NCI-H2227 (cell line): ENCODE data around the gene COL1A1.

ENCODE experiments used
- DNase-seq: peaks from one replicate; lab custom pipeline; 2025; ENCODE audit not compliant: unreplicated experiment; lab: John Stamatoyannopoulos, UW

Gene COL1A1

DNA sequence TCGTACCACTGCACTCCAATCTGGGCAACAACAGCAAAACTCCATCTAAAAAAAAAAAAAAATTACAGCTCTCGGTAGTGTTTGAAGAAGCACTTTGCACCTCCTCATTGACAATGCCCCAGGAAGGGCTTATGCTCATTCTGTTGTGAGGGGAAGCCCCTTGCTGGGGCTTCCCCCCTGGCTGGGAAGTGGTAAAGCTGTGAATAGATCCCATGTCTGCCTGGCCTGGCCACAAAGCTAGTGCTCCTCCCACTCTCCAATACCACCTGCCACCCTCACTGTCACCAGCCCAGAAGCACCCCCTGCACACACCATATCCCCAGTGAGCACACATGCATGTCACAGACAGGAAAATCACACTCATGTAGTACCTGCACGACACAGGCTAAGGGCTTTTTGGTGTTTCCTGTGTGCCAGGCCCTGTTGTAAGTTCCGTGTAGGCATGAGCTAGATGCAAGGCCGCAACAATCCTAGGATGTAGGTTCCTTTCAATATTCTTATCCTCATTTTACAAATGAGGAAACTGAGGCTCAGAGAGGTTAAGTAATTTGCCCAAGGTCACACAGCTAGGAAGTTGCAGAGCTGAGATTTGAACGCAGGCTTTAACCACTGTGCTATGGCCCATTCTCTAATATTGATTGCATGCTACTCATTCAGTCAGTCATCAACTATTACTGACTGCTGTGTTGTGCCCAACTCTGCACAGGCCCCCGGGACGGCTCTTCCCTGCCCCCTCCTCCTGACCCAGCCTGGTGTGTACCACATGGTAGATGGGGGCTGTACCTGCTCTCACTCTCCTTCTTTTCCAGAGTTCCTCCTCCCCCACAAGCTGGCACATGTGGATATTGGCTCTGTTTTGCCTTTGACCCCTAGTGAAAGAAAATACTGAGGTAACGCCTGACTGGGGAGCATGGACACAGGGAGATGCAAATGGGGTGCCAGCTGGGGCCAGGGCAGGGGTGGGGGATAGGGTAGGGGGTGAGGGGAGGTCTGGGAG is 11.9 kb upstream of the COL1A1 start:
- DNase-seq: peak; percentile 40

DNA sequence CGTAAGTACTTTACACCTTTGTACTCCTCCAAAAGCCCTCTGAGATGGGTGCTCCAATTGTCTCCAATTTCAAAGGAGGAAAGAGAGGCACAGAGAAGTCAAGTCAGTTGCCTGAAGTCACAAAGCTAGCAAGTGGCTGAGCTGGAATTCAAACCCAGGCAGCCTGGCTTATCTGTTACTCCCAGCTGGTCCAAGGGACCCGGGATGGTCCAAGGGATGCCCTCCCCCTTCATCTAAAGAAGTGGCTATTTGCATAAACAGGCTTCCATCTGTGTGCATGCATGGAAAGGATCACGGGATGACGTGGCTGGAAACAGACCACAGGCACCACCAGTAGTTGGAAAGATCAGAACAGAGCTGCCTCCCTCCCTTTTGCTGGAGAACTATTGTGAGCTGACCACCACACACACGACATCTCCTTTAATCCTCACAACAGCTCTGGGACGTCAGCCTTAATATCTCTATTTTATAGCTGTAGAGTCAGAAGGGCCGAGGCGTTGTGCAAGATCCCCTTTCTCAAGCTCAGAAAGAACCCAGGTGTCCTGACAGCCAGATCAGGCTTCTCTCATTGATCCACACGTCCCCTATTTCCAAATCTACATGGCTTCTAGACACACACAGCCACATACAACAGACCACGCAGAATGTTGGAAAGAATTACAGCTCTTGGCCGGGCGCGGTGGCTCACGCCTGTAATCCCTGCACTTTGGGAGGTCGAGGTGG is 10.9 kb upstream of the COL1A1 start:
- no peak for DNase-seq

DNA sequence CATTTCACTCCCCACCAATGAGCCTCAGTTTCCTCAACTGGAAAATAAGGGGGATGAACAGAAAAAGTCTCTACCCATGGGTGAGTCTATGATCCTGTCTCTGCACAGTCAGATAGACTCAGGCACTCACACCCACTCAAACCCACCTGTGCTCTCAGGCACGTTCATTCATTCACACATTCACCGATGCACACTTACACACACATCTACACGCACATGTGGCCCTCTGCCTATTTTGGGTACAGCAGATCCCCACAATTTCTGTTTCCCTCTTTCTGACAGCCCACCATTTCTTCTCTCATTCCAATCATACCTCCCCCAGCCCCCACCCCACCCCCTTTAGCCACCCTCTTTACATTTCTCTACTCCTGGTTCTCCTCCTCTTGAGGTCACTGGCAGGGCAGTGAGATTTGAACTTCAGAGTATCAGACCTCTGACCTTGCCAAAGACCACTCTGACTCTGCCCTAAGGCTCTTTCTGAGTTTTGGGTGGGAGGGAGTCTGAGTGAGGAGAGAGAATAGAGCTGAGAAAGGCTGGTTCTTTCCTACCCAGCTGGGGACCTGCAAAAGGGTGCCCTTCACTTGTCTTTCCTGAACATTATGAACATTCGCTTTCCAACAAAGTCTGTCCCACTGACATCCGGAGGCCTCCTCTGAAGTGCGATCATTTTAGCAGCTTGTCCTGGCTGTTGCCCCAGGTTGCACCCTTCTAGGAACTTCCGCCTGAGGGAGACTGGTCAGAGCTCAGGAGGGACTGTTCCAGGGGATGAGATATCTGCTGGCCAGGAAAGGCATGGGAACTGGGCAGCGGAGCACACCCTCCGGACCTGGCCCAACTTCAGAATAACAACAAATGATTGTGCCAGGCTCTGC is 10.1 kb upstream of the COL1A1 start:
- no peak for DNase-seq

DNA sequence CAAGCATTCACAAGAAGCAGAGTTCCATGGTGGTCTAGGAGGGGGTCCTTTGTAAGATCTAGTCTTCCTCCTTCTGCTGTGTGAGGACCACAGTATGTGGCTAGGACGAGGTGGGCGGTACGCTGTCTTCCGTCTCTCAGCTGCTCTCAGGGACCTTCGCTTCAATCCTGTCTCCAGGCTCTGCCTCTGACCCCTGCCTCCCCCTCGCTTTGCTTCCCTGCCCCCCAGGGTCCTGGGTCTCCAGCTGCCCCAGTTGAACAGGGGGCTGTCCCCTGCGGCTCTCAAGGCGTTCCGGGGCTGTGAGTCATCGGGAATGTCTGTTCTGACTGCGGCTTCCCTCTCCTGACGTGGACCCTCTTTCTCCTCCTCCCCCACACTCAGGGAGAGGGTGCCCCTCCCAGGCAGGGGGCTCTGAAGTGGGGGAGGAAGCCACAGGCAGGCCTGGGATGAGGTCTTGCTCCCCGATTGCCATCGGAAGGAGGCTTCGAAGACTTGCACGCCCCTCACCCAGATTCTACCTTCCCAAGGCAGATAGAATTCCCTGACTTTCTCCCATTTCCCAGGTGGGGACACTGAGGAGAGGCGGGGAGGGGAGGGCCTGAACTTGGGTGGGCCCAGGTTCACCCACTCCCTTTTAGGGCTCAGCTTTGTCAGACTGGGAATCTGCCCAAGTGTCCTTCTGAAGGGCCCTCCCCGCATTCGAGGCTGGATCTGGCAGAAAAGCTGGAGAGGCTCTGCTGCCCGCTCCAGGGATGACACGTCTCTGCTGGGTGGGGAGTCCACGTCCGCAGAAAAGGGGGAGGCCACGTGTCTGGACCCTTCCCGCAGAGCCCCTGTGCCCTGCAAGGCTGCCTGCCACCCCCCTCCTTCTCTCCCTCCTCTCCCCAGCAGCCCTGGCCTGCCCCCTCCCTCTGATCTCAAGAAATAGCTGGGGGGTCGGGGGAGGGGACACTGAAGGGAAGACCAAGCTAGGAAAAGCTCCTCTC is 9.1 kb upstream of the COL1A1 start:
- no peak for DNase-seq

DNA sequence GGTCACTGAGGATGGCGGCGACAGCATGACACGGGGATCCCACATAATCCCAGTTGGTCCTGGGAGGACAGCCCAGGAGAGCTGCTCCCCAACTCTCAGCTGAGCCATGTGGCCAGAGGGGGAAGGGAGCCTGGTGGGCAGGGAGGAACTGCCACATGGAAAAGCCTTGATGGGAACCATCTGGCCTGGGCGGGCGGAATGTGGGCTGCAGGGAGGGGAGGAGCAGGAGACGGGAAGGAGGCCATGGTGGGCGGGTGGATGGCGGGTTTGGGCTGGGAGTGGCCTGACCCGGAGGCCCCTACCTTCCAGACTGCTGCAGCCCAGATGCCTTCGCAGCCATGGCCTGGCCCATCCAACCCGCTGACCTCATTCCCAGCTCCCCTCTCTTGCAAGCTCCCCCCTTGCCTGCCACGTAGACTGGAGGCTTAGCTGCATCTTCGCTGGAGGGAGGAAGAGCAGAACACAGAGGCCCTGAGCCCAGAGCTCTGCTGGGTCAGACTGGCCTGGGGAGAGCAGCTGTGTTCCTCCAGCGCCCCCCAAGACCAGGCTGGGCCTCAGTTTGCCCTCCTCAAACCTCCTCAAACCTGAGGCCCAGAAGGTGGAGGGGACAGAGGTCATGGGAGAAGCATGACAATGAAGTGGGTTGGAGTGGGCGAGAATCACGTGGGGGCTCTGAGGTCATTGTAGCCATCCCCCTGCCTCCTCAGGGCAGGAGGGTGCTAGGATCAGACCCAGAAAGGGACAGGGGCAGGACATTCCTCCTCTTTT is 8.2 kb upstream of the COL1A1 start:
- no peak for DNase-seq

DNA sequence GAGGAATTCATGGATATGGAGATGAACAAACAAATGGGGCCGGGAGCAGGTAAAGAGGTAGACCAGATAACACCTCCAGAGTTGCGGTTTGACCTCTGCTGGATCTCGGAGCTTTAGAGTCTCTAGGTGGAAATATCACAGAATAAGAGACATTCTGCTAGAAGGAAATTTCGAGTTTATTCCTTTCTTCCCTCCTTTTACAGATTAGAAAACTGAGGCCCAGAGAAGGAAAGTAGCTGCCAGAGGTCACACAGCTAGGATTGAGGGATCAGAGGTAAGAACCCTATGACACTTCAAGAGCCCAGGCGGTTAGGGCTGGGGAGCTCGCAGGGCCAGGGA is 7.7 kb upstream of the COL1A1 start:
- DNase-seq: no peak

DNA sequence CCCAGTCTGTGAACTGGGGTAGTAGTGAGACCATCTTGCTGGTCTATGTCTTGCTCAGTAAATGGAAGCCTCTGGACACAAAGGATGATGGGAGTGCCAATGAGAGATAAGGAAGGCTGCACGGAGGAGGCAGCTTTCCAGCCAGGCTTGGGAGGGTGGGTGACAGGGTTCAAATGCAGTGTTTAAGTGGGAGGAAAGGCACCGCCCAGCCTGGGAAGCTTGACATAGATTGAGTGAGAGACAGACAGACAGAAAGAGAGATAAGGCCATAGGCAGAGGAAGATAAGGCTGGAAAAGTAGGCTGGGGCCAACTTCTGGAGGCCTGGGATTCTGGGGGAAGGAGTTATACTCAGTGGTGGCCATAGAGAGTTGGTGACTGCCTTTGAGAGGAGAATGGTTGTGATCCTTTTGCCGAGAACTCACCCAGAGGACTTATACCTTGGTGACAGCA is 7.2 kb upstream of the COL1A1 start:
- DNase-seq: no peak

DNA sequence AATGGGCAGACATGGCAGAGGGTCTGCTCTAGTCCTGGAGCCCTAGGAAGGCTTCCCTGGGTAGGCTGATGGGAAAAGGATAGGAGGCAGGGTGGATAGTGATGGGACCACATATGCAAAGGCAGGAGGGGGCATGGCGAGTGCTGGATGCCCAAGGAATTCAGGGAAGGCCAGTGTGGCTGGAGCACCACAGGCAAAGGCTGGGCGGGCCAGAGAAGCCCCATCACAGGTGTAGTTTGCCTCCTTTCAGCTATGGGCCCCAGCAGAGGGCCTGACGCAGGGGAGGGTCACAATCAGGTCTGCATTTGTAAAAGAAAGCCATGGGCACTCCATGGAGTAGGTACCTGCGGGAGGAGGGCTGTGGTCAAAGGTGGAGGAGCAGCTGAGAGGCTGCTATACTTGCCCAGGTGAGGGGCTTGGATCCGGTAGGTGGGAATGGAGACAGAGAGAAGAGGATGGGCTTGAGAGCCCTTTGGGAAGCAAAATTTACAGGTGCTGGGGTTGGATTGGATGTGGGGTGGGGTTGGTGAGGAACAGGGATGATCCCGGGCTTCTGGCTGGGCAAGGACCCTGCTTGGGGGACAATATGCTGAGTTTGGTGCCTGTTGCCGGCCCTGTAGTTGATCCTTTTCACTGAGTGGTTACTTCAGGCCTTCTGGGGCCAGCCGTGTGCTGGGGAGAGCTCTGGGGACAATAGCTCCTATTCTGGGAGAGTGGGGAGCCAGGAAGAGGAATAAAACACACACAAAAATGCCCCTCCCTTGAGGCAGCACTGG is 6.5 kb upstream of the COL1A1 start:
- no peak for DNase-seq

DNA sequence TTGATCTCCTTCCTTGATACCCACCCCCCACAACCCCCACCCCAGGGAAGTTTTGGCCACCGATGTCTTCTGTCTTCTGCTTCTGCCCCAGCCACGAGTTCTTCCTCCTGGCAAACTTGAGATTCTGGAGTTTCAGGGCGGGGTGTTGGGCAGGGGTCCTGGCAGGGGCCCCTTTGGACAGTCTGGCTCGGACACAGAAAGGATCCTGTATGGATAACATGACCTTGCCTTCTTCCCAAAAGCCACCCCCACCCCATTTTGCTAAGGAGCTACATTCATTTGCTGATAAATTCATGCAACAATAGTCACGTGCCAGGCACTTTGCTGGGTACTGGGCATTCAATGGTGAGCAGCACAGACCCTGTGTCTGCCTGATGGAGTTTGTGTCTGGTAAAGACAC is 5.9 kb upstream of the COL1A1 start:
- no peak for DNase-seq

DNA sequence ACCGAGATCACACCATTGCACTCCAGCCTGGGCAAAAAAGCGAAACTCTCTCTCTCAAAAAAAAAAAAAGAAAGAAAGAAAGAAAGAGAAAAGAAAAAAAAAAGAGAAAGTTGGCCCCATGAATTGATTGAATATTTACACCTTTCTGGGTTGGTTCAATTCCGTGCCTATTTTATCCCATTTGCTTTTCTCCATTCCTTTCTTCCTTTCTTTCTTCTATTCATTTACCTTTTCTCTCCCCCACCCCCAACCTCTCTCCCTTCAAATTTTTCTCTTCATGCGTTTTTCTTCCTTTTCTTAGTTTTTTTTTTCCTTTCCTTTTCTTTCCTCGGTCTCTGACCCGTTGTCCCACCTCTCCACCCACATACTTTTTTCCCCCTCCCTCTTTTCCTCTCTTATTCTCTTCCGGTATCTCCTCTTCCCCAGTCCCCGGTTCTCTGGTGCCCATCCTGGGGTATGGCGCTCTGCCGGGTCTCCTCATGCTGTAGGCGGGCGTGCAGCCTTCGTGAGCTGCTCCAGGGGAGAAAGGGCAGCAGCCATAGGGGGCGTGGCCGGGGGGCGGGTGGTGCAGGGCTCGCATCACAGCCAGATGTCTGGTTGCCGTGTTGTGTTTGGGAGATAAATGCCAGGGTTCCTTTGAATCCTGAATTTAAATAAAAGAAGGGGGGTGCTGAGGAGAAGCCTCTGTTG is 5.3 kb upstream of the COL1A1 start:
- peak; percentile 81 for DNase-seq

DNA sequence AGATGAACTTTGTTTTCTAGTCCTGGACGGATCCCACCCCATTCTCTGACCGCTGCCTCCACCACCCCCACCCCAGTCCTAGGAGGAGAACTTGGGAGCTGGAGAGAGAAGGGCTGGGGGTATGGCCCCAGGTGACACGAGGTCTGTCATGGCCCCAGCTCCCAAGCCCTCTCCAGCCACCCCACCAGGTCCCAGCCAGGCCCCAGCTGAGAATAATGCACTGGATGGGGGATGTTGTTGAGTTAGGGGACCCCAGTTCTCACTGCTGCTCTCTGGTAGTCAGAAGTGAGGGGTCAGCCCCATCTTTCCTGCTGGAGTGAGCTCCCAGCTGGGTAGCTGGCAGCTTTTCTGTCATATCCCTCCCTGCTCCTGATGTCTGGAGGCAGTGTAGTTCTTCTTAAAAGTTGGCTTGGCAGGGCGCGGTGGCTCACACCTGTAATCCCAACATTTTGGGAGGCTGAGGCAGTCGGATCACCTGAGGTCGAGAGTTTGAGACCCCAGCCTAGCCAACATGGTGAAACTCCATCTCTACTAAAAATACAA is 4.6 kb upstream of the COL1A1 start:
- no peak for DNase-seq

DNA sequence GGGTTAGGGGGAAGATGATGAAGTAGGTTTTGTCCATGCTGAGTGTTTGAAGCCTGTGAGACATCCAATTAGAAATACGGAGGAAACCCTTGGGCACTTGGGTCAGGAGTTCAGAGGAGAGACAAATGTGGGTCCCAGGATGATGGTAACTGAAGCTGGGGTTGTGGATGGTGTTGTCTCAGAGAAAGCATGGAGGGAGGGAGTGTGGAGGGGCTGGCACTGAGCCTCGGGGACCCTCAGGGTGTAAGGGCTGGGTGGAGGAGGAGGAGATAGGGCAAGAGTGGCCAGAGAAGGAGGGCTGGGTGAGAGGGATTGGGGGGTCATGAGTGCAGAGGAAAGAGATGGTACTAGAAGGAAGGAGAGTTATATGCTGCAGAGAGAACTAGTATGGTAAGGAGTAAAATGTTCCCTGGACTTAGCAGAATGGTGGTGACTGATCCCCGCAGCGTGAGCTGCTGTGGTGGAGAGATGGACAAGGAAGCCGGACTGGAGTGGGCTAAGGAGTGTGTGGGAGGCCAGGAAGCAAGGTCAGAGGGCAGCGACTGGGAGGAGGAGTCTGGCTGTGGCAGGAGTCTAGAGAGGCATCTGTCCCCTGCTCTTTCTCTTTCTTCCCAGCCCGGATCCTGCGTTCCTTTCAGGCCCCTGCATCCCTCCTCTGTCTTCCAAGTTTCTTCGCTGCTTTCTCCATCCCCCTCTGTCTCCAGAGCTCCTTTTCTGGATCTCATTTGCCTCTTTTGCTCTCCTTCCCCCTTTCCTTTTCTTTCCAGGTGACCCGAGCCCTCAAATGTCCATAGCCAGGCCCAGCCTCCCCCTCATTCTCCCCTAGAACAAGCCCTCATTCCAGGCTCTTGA is 3.9 kb upstream of the COL1A1 start:
- no peak for DNase-seq

DNA sequence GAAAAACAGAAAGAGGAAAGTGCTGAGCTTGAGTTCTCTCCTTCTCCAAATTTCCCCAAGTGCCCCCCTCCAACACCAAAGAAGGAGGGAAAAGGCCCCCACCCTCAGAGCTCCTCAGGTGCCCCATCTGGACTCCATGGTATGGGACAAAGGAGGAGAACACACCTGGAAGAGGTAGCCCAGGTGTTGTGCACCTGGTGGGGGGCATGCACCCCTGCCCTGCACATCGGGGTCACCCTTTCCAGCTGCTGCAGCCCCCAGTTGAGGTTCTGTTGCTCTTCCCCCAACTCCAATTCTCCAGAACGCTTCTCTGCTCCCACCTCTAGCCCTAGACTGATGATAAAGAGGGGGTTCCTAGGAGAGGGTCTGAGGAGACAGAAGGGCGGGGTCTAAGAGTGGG is 3.0 kb upstream of the COL1A1 start:
- DNase-seq: no peak

DNA sequence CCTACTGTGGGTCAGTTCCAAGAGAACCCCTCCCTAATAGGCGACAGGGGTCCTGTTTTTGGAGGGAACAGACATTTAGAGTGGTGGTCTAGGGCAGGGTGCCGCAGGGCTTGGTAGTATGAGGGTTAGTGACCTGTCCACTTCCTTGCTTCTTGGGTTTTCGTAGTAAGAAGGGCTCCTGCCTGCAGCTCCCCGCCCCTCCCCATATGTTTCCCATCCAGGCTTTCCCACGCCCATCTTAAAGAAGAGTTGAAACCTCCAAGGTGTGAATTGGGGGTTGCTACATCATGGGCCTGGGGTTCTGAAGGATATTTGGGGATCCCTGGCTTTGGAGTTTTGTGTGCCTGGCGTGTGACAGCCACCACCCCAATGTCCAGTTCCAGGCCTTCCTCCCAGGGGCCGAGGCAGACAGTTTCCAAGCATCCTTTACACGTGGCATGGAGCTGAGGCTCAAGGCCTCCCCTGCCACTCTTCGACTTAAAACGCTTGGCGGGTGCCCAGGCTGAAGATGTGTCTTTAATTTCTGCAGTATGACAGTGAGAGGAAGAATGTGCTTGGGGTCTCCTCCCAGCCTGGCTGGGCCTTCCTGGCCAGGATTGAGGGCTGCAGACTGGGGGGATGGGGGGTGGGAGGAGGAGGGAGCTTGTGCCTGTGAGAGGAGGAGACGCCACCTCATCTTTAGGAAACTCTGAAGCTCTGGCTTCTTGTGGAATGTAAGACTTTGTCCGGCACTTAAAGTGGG is 2.3 kb upstream of the COL1A1 start:
- DNase-seq: no peak

DNA sequence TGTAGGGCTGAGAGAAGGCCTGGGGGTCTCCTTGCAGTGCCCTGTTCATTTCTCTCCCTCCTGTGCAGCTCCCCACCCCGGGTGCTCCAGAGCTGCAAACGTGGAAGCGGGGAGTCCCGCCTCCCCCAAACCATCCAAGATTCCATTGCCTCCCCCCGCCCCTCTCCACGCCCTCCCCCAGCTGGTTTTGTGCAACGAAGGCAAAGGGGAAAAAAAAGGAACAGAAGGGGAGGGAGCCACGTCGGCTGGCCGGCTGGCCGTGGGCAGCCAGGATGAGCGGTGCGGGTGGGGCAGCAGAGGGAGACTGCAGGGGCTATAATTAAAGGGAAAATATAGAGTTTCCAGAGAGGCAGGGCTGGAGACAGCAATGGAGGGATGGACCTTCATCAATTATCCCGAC is 1.7 kb upstream of the COL1A1 start:
- DNase-seq: peak; percentile 43
